Mesendoderm (in vitro differentiated cells): ENCODE data around the gene LPXN.

ENCODE experiments used
- DNase-seq: peaks from one replicate; pipeline ENCODE4 v3.0.0; 2013
- H2AK5ac ChIP-seq: 2 replicates; pipeline ENCODE4 v1.6.1; 2013; ENCODE audit warnings: low read length, inconsistent platforms
- H2BK120ac ChIP-seq: 2 replicates; pipeline ENCODE4 v1.6.1; 2013; ENCODE audit warnings: low read depth, mild to moderate bottlenecking, low read length, moderate library complexity, mixed read lengths
- H2BK15ac ChIP-seq: replicated peaks from 2 replicates; pipeline ENCODE4 v1.6.1; 2013; ENCODE audit warnings: low read depth, mild to moderate bottlenecking, moderate library complexity
- H2BK5ac ChIP-seq: 2 replicates; pipeline ENCODE4 v1.6.1; 2013; ENCODE audit warnings: low read length, inconsistent platforms
- H3K18ac ChIP-seq: 2 replicates; pipeline ENCODE4 v1.6.1; 2013; ENCODE audit warnings: mild to moderate bottlenecking, low read length, mixed read lengths
- H3K23ac ChIP-seq: one replicate; pipeline ENCODE4 v1.6.1; 2013; ENCODE audit warnings: low read length
- H3K27ac ChIP-seq: 2 replicates; pipeline ENCODE4 v1.5.1; 2013; ENCODE audit warnings: low read depth, mild to moderate bottlenecking, inconsistent platforms, low read length, moderate library complexity
- H3K27me3 ChIP-seq: 2 replicates; pipeline ENCODE4 v1.6.1; 2013; ENCODE audit warnings: low read length, control low read depth, mild to moderate bottlenecking, inconsistent platforms; ENCODE audit not compliant: insufficient read depth, poor library complexity
- H3K36me3 ChIP-seq: 2 replicates; pipeline ENCODE4 v1.6.1; 2013; ENCODE audit warnings: low read length, inconsistent platforms; ENCODE audit not compliant: control insufficient read depth, insufficient read depth
- H3K4ac ChIP-seq: one replicate; pipeline ENCODE4 v1.6.1; 2013; ENCODE audit warnings: low read depth, mild to moderate bottlenecking, low read length, moderate library complexity
- H3K4me1 ChIP-seq: 2 replicates; pipeline ENCODE4 v1.6.1; 2013; ENCODE audit warnings: low read depth, low read length, inconsistent platforms; ENCODE audit not compliant: control insufficient read depth
- H3K4me2 ChIP-seq: 2 replicates; pipeline ENCODE4 v1.6.1; 2013; ENCODE audit warnings: low read length
- H3K4me3 ChIP-seq: 2 replicates; pipeline ENCODE4 v1.5.1; 2013; ENCODE audit warnings: mild to moderate bottlenecking, low read length
- H3K56ac ChIP-seq: one replicate; pipeline ENCODE4 v1.6.1; 2013; ENCODE audit warnings: low read length
- H3K79me1 ChIP-seq: 2 replicates; pipeline ENCODE4 v1.6.1; 2013; ENCODE audit warnings: low read length, inconsistent platforms
- H3K79me2 ChIP-seq: 2 replicates; pipeline ENCODE4 v1.6.1; 2013; ENCODE audit warnings: mild to moderate bottlenecking, low read length; ENCODE audit not compliant: control insufficient read depth, insufficient read depth
- H3K9ac ChIP-seq: 2 replicates; pipeline ENCODE4 v1.6.1; 2013; ENCODE audit warnings: low read length, inconsistent platforms
- H4K5ac ChIP-seq: one replicate; pipeline ENCODE4 v1.6.1; 2013; ENCODE audit warnings: low read length
- H4K8ac ChIP-seq: one replicate; pipeline ENCODE4 v1.6.1; 2013; ENCODE audit warnings: low read depth, mild to moderate bottlenecking, control low read depth, low read length, moderate library complexity
- WGBS: extraction: QIAGEN DNeasy Blood & Tissue Kit; methylation state at CpG from one replicate; pipeline ENCODE4 v1.1.7; 2013; ENCODE audit warnings: low lambda C conversion rate, missing lambda C conversion rate; ENCODE audit not compliant: insufficient coverage; ENCODE audit errors: extremely low coverage; 5-methylcytosine and 5-hydroxymethylcytosine counted together

Gene LPXN

GRCh38 chr11:58505849-58506248 lies 69.8 kb downstream of the LPXN start:
- H3K79me2 ChIP-seq: no peaks in the 10 kb centered on the region
- no peak overlapping the region for H3K4me3 ChIP-seq
- H3K9ac ChIP-seq: no peak overlapping the region
- no peak overlapping the region for H3K4me2 ChIP-seq
- H3K23ac ChIP-seq: no peak overlapping the region
- no peaks in the 10 kb centered on the region for H3K27me3 ChIP-seq
- no peak overlapping the region for H3K18ac ChIP-seq
- H2BK120ac ChIP-seq: no peak overlapping the region
- no peak overlapping the region for H3K27ac ChIP-seq
- no peak overlapping the region for H3K56ac ChIP-seq
- H2BK15ac ChIP-seq: no peak overlapping the region
- H4K5ac ChIP-seq: no peak overlapping the region
- H2AK5ac ChIP-seq: no peak overlapping the region
- no peak overlapping the region for H3K4ac ChIP-seq
- H4K8ac ChIP-seq: no peak overlapping the region
- H3K36me3 ChIP-seq: no peaks in the 10 kb centered on the region
- WGBS: no CpG with 5 or more reads among the region's 4 CpGs
- no peak overlapping the region for H2BK5ac ChIP-seq
- H3K79me1 ChIP-seq: no peaks in the 10 kb centered on the region
- H3K4me1 ChIP-seq: no peaks in the 10 kb centered on the region
- no peak for DNase-seq

GRCh38 chr11:58504232-58504631 lies 71.4 kb downstream of the LPXN start:
- no peak overlapping the region for H3K27ac ChIP-seq
- H3K79me1 ChIP-seq: no peaks in the 10 kb centered on the region
- no peak overlapping the region for H3K4ac ChIP-seq
- no peak overlapping the region for H3K18ac ChIP-seq
- H3K23ac ChIP-seq: no peak overlapping the region
- no peak overlapping the region for H2AK5ac ChIP-seq
- no peaks in the 10 kb centered on the region for H3K36me3 ChIP-seq
- H4K5ac ChIP-seq: no peak overlapping the region
- H3K56ac ChIP-seq: no peak overlapping the region
- no peak overlapping the region for H2BK5ac ChIP-seq
- H3K27me3 ChIP-seq: no peaks in the 10 kb centered on the region
- H2BK120ac ChIP-seq: no peak overlapping the region
- no peak overlapping the region for H3K4me2 ChIP-seq
- no peak overlapping the region for H2BK15ac ChIP-seq
- H3K79me2 ChIP-seq: no peaks in the 10 kb centered on the region
- no peak overlapping the region for H3K4me3 ChIP-seq
- no peaks in the 10 kb centered on the region for H3K4me1 ChIP-seq
- DNase-seq: no peak
- H3K9ac ChIP-seq: no peak overlapping the region
- no CpG with 5 or more reads among the region's 6 CpGs for WGBS
- H4K8ac ChIP-seq: no peak overlapping the region

GRCh38 chr11:58503361-58503856 lies 72.2 kb downstream of the LPXN start:
- Histone ChIP-seq H4K8ac (no peak overlapping the region), H2BK5ac (no peak overlapping the region), H3K23ac (no peak overlapping the region), H3K18ac (no peak overlapping the region), H4K5ac (no peak overlapping the region), H3K56ac (no peak overlapping the region), H3K9ac (no peak overlapping the region), H3K4me1 (no peaks in the 10 kb centered on the region), H3K4me3 (no peak overlapping the region), H3K27me3 (no peaks in the 10 kb centered on the region), H3K4ac (no peak overlapping the region), H3K36me3 (no peaks in the 10 kb centered on the region), H3K79me1 (no peaks in the 10 kb centered on the region), H2AK5ac (no peak overlapping the region), H3K27ac (no peak overlapping the region), H2BK120ac (no peak overlapping the region), H2BK15ac (no peak overlapping the region), H3K79me2 (no peaks in the 10 kb centered on the region), H3K4me2 (no peak overlapping the region)
- no peak for DNase-seq
- WGBS: no CpG with 5 or more reads among the region's 4 CpGs

GRCh38 chr11:58502004-58502403 lies 73.7 kb downstream of the LPXN start:
- Histone ChIP-seq H3K4me1 (no peaks in the 10 kb centered on the region), H3K27me3 (no peaks in the 10 kb centered on the region), H3K23ac (no peak overlapping the region), H3K36me3 (no peaks in the 10 kb centered on the region), H3K79me2 (no peaks in the 10 kb centered on the region), H2BK5ac (no peak overlapping the region), H3K9ac (no peak overlapping the region), H4K8ac (no peak overlapping the region), H3K27ac (no peak overlapping the region), H3K79me1 (no peaks in the 10 kb centered on the region), H3K4ac (no peak overlapping the region), H3K4me3 (no peak overlapping the region), H2BK120ac (no peak overlapping the region), H2AK5ac (no peak overlapping the region), H3K18ac (no peak overlapping the region), H4K5ac (no peak overlapping the region), H3K56ac (no peak overlapping the region), H2BK15ac (no peak overlapping the region), H3K4me2 (no peak overlapping the region)
- DNase-seq: no peak

- no peak overlapping the region for H3K4me2 ChIP-seq
- H3K36me3 ChIP-seq: no peaks in the 10 kb centered on the region
- H2AK5ac ChIP-seq: no peak overlapping the region
- H3K56ac ChIP-seq: no peak overlapping the region
- H3K23ac ChIP-seq: no peak overlapping the region
- no peaks in the 10 kb centered on the region for H3K4me1 ChIP-seq
- no peaks in the 10 kb centered on the region for H3K79me2 ChIP-seq
- no peak overlapping the region for H2BK15ac ChIP-seq
- no peak overlapping the region for H3K4me3 ChIP-seq
- no peak overlapping the region for H4K8ac ChIP-seq
- H2BK120ac ChIP-seq: no peak overlapping the region
- H3K9ac ChIP-seq: no peak overlapping the region
- WGBS: no CpG with 5 or more reads among the region's 2 CpGs
- H3K18ac ChIP-seq: no peak overlapping the region
- DNase-seq: no peak
- no peak overlapping the region for H2BK5ac ChIP-seq
- no peak overlapping the region for H4K5ac ChIP-seq
- H3K27ac ChIP-seq: no peak overlapping the region
- no peak overlapping the region for H3K4ac ChIP-seq
- H3K79me1 ChIP-seq: no peaks in the 10 kb centered on the region
- no peaks in the 10 kb centered on the region for H3K27me3 ChIP-seq
Observed at GRCh38 chr11:58498464-58498863, 77.2 kb downstream of the LPXN start.

- Histone ChIP-seq H3K79me1 (no peaks in the 10 kb centered on the region), H3K27me3 (no peaks in the 10 kb centered on the region), H2BK15ac (no peak overlapping the region), H3K56ac (no peak overlapping the region), H3K4me1 (no peaks in the 10 kb centered on the region), H2BK120ac (no peak overlapping the region), H4K5ac (no peak overlapping the region), H2BK5ac (no peak overlapping the region), H3K79me2 (no peaks in the 10 kb centered on the region), H3K9ac (no peak overlapping the region), H2AK5ac (no peak overlapping the region), H3K36me3 (no peaks in the 10 kb centered on the region), H3K23ac (no peak overlapping the region), H3K4me2 (no peak overlapping the region), H3K27ac (no peak overlapping the region), H3K18ac (no peak overlapping the region), H4K8ac (no peak overlapping the region), H3K4ac (no peak overlapping the region), H3K4me3 (no peak overlapping the region)
- no CpG with 5 or more reads among the region's 2 CpGs for WGBS
- DNase-seq: no peak
Observed at GRCh38 chr11:58497951-58498350, 77.7 kb downstream of the LPXN start.
